Stimulated activated naive CD8-positive, alpha-beta T cell treated with anti-CD3 and anti-CD28 coated beads, Interleukin-15, Interleukin-2, amounts not matched to agents 100 ng/mL and 50 ng/mL, for 24 hours (primary cell): Measurements from ENCODE around the gene GLRX.
"Not testable (repeated sequence)": the region's sequence is repeated elsewhere in the genome, so short reads cannot be mapped to it uniquely, and the experiment has no call there.

Experiments used
- H3K27ac Mint-ChIP-seq: one replicate; pipeline ENCODE4 v1.8.0; 2021; ENCODE audit warnings: mild to moderate bottlenecking, mixed read lengths
- H3K27me3 Mint-ChIP-seq: one replicate; pipeline ENCODE4 v1.8.0; 2021; ENCODE audit warnings: mixed read lengths
- H3K36me3 Mint-ChIP-seq: one replicate; pipeline ENCODE4 v1.8.0; 2021; ENCODE audit warnings: low read depth, mixed read lengths
- H3K4me1 Mint-ChIP-seq: one replicate; pipeline ENCODE4 v1.8.0; 2021; ENCODE audit warnings: low read depth, mixed read lengths
- H3K4me3 Mint-ChIP-seq: one replicate; pipeline ENCODE4 v1.8.0; 2021; ENCODE audit warnings: mild to moderate bottlenecking, mixed read lengths
- H3K9me3 Mint-ChIP-seq: one replicate; pipeline ENCODE4 v1.8.0; 2021; ENCODE audit warnings: mixed read lengths

Gene GLRX

GRCh38 chr5:95858661-95859595, 36.4 kb upstream of the GLRX start:
- peak overlapping the region; percentile 86 for H3K27ac Mint-ChIP-seq
- H3K4me1 Mint-ChIP-seq = peaks cover 58% of the 10 kb centered on the region
- H3K27me3 Mint-ChIP-seq = no peaks in the 10 kb centered on the region
- H3K36me3 Mint-ChIP-seq = no peaks in the 10 kb centered on the region
- H3K9me3 Mint-ChIP-seq = no peaks in the 10 kb centered on the region
- peak overlapping the region; percentile 47 for H3K4me3 Mint-ChIP-seq

- H3K27ac Mint-ChIP-seq = peak overlapping the region; percentile 86
- no peaks in the 10 kb centered on the region for H3K27me3 Mint-ChIP-seq
- H3K4me3 Mint-ChIP-seq = no peak overlapping the region
- H3K9me3 Mint-ChIP-seq = no peaks in the 10 kb centered on the region
- H3K36me3 Mint-ChIP-seq = no peaks in the 10 kb centered on the region
- peaks cover 52% of the 10 kb centered on the region for H3K4me1 Mint-ChIP-seq
Measured at GRCh38 chr5:95858023-95858461, 35.5 kb upstream of the GLRX start.

GRCh38 chr5:95857185-95857945, 34.8 kb upstream of the GLRX start:
- H3K36me3 Mint-ChIP-seq = no peaks in the 10 kb centered on the region

DNA sequence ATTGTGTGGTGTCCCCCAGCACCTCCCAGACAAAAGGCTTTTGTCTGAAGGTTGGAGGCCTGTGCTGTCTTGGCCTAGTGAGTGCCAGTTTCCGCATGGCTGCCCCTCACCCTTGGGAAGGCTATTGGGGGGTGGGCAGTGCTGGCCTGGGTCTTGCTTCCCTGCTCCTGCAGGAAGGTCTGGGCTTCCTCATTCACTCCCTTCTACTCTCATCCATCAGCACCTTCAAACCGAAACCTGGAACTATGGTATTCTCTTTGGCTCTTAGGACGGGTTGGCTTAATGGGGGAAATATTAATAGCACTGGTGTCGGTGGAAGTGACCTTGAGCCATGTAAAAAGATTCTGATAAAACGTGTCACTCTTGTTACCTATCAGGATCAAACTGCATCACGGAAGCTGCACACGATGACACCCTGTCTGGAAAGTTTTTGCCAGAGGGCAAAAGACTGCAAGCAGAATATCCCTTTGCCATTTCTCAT, 34.0 kb upstream of the GLRX start:
- no peak overlapping the region for H3K27ac Mint-ChIP-seq
- H3K9me3 Mint-ChIP-seq = no peaks in the 10 kb centered on the region
- H3K36me3 Mint-ChIP-seq = no peaks in the 10 kb centered on the region
- H3K27me3 Mint-ChIP-seq = peaks cover 3% of the 10 kb centered on the region
- peaks cover 37% of the 10 kb centered on the region for H3K4me1 Mint-ChIP-seq
- H3K4me3 Mint-ChIP-seq = no peak overlapping the region

More at GRCh38 chr5:95857185-95857945, 34.8 kb upstream of the GLRX start:
- no peak overlapping the region for H3K4me3 Mint-ChIP-seq
- H3K9me3 Mint-ChIP-seq = no peaks in the 10 kb centered on the region
- H3K4me1 Mint-ChIP-seq = peaks cover 45% of the 10 kb centered on the region
- H3K27me3 Mint-ChIP-seq = peaks cover 3% of the 10 kb centered on the region
- H3K27ac Mint-ChIP-seq = peak overlapping the region; percentile 36

- Mint-ChIP-seq H3K27me3 (peaks cover 3% of the 10 kb centered on the region), H3K36me3 (no peaks in the 10 kb centered on the region), H3K9me3 (no peaks in the 10 kb centered on the region), H3K27ac (no peak overlapping the region), H3K4me3 (no peak overlapping the region), H3K4me1 (peaks cover 6% of the 10 kb centered on the region)
Measured at GRCh38 chr5:95853490-95853889, 31.0 kb upstream of the GLRX start.

DNA sequence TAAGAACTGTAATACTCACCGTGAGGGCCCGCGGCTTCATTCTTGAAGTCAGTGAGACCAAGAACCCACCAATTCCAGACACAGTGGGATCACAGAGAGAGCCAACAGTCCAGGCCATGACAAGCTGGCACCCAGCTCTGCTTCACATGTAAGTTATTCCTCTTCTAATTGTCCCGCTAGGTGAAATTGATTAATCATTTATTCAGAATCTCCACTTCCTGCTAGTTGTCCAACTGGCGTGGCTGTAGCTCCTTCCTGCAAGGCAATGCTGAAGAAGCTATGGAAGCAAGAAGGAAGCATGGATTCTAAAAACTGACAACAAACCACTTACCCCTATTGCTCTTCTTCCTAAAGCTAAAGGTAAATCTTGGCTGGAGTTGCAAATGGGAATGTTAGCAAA, 30.0 kb upstream of the GLRX start:
- Mint-ChIP-seq H3K4me1 (no peaks in the 10 kb centered on the region), H3K9me3 (no peaks in the 10 kb centered on the region), H3K27me3 (peaks cover 3% of the 10 kb centered on the region), H3K4me3 (no peak overlapping the region), H3K27ac (peak overlapping the region; percentile 8), H3K36me3 (no peaks in the 10 kb centered on the region)

GRCh38 chr5:95851141-95851540, 28.6 kb upstream of the GLRX start:
- H3K27ac Mint-ChIP-seq, H3K27me3 Mint-ChIP-seq, H3K4me3 Mint-ChIP-seq, H3K4me1 Mint-ChIP-seq, H3K36me3 Mint-ChIP-seq, H3K9me3 Mint-ChIP-seq: not testable (repeated sequence)

DNA sequence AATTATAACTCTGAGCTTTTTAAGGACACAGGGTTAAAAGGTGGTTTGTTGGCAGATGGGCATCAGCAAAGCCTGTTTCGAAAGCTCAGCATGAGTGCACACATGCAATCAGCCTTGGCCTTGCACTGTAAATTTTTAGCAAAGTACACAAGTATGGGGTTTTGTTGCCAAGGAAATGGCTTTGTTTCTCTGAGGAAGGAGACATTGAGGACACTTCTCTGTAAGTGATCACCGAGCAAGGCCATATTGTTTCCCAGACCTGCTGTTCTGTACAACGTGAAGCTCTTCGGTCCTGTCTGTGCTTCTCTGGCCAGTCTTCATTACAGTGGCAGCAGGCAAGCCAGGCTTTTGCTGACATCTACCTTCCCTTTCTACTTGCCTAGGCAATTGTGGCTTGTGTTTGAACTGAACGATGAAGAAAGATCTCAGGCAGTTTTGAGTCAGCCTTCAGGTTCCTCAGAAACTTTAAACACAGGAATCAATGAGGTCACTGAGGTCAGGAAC, 27.9 kb upstream of the GLRX start:
- Mint-ChIP-seq H3K4me1 (no peaks in the 10 kb centered on the region), H3K27ac (no peak overlapping the region), H3K4me3 (no peak overlapping the region), H3K9me3 (no peaks in the 10 kb centered on the region), H3K36me3 (no peaks in the 10 kb centered on the region), H3K27me3 (peaks cover 3% of the 10 kb centered on the region)

- H3K4me3 Mint-ChIP-seq = no peak overlapping the region
- H3K4me1 Mint-ChIP-seq = no peaks in the 10 kb centered on the region
- H3K27ac Mint-ChIP-seq = no peak overlapping the region
- no peaks in the 10 kb centered on the region for H3K9me3 Mint-ChIP-seq
- peaks cover 3% of the 10 kb centered on the region for H3K27me3 Mint-ChIP-seq
- H3K36me3 Mint-ChIP-seq = no peaks in the 10 kb centered on the region
Measured at GRCh38 chr5:95848701-95849100, 26.2 kb upstream of the GLRX start.

GRCh38 chr5:95847261-95847592, 24.7 kb upstream of the GLRX start:
- H3K9me3 Mint-ChIP-seq = no peaks in the 10 kb centered on the region

GRCh38 chr5:95846554-95847260, 24.2 kb upstream of the GLRX start:
- Mint-ChIP-seq H3K9me3 (no peaks in the 10 kb centered on the region), H3K27ac (no peak overlapping the region)

More at GRCh38 chr5:95847261-95847592, 24.7 kb upstream of the GLRX start:
- no peak overlapping the region for H3K27ac Mint-ChIP-seq
- H3K27me3 Mint-ChIP-seq = no peaks in the 10 kb centered on the region
- peaks cover 14% of the 10 kb centered on the region for H3K4me1 Mint-ChIP-seq
- no peaks in the 10 kb centered on the region for H3K36me3 Mint-ChIP-seq
- H3K4me3 Mint-ChIP-seq = no peak overlapping the region

DNA sequence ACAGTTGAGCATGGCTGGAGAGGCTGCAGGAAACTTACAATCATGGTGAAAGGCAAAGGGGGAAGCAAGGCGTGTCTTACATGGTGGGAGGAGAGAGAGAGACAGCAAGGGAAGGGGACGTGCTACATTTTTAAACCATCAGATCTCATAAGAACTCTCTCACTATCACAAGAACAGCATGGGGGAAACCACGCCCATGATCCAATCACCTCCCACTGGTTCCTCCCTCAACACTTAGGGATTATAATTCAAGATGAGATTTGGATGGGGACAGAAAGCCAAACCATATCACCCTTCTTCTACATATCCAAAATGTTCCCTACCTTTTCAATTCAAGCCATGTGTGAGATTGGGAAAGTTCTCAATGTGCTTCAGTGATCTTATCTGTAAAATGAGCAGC, 22.9 kb upstream of the GLRX start:
- no peaks in the 10 kb centered on the region for H3K36me3 Mint-ChIP-seq
- H3K27ac Mint-ChIP-seq = no peak overlapping the region
- H3K27me3 Mint-ChIP-seq = no peaks in the 10 kb centered on the region
- no peaks in the 10 kb centered on the region for H3K9me3 Mint-ChIP-seq
- H3K4me1 Mint-ChIP-seq = peaks cover 29% of the 10 kb centered on the region
- no peak overlapping the region for H3K4me3 Mint-ChIP-seq

More at GRCh38 chr5:95846554-95847260, 24.2 kb upstream of the GLRX start:
- H3K4me1 Mint-ChIP-seq = peaks cover 20% of the 10 kb centered on the region
- no peaks in the 10 kb centered on the region for H3K36me3 Mint-ChIP-seq
- no peaks in the 10 kb centered on the region for H3K27me3 Mint-ChIP-seq
- no peak overlapping the region for H3K4me3 Mint-ChIP-seq

DNA sequence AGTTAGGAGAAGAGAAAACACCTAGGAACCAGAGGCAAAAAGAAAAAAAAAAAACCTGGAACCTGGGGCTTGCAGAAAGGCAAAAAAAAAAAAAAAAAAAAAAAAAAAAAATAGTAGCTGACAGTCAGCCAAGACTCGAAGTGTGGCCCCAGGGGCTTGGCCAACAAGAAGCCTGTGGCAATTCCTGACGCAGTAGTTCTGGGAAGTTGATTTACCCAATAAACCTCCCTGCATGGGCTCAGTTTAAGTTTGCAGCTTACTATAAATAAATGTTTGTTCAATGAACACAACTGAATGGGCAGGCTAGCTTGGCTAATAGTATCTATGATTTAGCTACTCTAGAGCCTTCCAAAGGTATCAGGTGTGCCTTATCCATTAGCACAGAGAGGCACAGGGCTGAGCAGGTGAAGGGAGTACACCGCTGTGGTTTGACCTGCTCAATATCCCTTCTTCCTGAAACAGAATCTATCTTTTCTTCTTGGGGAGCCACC, 21.3 kb upstream of the GLRX start:
- Mint-ChIP-seq H3K4me3 (no peak overlapping the region), H3K9me3 (no peaks in the 10 kb centered on the region), H3K4me1 (peaks cover 34% of the 10 kb centered on the region), H3K27ac (peak overlapping the region; percentile 93), H3K36me3 (no peaks in the 10 kb centered on the region), H3K27me3 (no peaks in the 10 kb centered on the region)

DNA sequence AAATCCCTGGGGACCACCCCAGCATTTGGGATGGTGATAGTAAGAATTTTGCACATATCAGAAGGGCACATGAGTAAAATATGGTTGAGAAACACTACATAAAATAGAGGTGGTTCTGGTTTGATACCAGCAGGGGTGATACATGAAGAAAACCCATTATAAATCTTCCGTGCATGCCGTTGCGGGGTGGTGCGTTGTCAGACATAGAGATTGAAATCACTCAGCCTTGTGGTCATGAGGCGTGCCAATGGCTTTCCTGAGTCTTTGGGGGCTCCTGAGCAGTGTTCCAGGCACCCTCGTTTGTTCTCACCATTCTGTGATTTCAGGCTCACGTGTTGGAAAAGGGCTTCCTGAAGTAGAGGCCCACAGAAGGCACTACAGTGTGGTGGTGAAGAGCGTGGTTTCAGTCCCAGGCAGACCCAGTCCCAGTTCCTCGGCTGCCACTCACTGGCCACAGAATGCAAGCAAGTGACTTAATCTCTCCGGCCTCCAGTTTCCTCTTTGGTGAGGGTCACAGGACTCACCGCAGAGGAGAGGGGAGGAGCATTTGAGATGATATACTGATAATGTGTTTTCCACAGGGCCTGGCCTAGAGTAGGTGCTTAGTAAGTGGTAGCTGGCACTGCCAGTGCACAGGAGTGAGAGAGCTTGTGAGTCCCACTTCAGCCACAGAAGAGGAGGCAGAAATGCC, 20.5 kb upstream of the GLRX start:
- Mint-ChIP-seq H3K27me3 (no peaks in the 10 kb centered on the region), H3K27ac (peak overlapping the region; percentile 93), H3K36me3 (no peaks in the 10 kb centered on the region), H3K4me1 (peaks cover 40% of the 10 kb centered on the region), H3K9me3 (no peaks in the 10 kb centered on the region), H3K4me3 (peak overlapping the region; percentile 53)
